ENCODE results near the gene AKNAD1.

DNA sequence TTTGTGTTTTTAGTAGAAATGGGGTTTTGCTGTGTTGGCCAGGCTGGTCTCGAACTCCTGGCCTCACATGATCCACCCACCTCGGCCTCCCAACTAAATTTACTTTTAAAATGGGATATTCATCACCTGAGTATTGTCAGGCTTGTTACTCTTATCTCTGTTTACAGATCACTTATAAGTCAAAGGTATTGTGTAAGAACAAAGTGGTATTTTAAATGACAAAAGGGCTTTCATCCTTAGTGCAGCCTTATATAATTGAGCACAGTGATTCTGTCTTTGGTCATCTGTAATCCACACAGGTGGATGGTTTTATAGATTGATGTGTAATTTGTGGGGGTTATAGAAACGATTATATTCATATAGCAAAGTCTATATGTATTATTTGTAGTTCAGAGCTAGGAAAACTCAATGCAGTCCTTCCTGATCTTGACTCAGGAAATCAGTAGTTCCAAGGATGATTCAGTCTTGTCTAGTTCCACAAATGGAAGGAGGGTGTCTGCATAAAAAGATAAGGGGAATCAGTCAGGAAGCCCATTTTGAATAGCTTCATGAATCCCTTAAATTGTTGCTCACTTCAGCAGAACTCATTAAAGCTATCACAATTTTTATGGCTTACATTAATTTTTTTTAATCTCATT lies 75.8 kb downstream of the AKNAD1 start:
- TF ChIP-seq, protein P1, sequence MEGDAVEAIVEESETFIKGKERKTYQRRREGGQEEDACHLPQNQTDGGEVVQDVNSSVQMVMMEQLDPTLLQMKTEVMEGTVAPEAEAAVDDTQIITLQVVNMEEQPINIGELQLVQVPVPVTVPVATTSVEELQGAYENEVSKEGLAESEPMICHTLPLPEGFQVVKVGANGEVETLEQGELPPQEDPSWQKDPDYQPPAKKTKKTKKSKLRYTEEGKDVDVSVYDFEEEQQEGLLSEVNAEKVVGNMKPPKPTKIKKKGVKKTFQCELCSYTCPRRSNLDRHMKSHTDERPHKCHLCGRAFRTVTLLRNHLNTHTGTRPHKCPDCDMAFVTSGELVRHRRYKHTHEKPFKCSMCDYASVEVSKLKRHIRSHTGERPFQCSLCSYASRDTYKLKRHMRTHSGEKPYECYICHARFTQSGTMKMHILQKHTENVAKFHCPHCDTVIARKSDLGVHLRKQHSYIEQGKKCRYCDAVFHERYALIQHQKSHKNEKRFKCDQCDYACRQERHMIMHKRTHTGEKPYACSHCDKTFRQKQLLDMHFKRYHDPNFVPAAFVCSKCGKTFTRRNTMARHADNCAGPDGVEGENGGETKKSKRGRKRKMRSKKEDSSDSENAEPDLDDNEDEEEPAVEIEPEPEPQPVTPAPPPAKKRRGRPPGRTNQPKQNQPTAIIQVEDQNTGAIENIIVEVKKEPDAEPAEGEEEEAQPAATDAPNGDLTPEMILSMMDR (IDR thresholded peaks at IDR 0.05) = no peak
- TF ChIP-seq POLR2AphosphoS5 (IDR thresholded peaks at IDR 0.05; ENCODE audit: low read depth, low read length) (no peak), SIN3A (IDR thresholded peaks at IDR 0.05; ENCODE audit: borderline replicate concordance, insufficient read depth, low read depth, low read length) (no peak)

Data from Panc1 (cell line).